ENCODE data around the gene TBC1D2. TPM values are rescaled to one million over a fixed set of nuclear protein-coding genes. Genes with fewer than 3 reads are reported as not detected.

TBC1D2 gene
- total and polyA plus RNA-seq, 2 of the 13 experiments (the other 11 are each of a cell fraction or from before 2014, with no cell fraction given) = 2.0 to 2.8 TPM

- no peak for TF ChIP-seq SNAPC4 (CRISPR knock-in tag; IDR thresholded peaks at IDR 0.05)
- TF ChIP-seq ARNT2 (CRISPR knock-in tag; IDR thresholded peaks at IDR 0.05; ENCODE audit: low read depth) = no peak
- TF ChIP-seq CCAR2 (optimal IDR thresholded peaks at IDR 0.05; ENCODE audit: low read depth, low read length) = no peak
- TF ChIP-seq ZNF138 (CRISPR knock-in tag; IDR thresholded peaks at IDR 0.05; ENCODE audit: low read depth) = no peak
- no peak for TF ChIP-seq ZNF615 (CRISPR knock-in tag; IDR thresholded peaks at IDR 0.05; ENCODE audit: borderline replicate concordance)
- TF ChIP-seq GMEB1 (CRISPR knock-in tag; IDR thresholded peaks at IDR 0.05; ENCODE audit: borderline replicate concordance) = no peak
- TF ChIP-seq TBX2 (CRISPR knock-in tag; IDR thresholded peaks at IDR 0.05; ENCODE audit: borderline replicate concordance) = peak; percentile 49
- TF ChIP-seq ZNF883 (CRISPR knock-in tag; IDR thresholded peaks at IDR 0.05; ENCODE audit: not compliant biosample characterization) = no peak
- TF ChIP-seq ZNF20 (CRISPR knock-in tag; IDR thresholded peaks at IDR 0.05) = no peak
- no peak for TF ChIP-seq ZNF746 (CRISPR knock-in tag; IDR thresholded peaks at IDR 0.05)
- TF ChIP-seq HOXA9 (CRISPR knock-in tag; IDR thresholded peaks at IDR 0.05; ENCODE audit: borderline replicate concordance) = no peak
- TF ChIP-seq NKX3-1 (CRISPR knock-in tag; IDR thresholded peaks at IDR 0.05) = no peak
- TF ChIP-seq HNF4A (CRISPR knock-in tag; IDR thresholded peaks at IDR 0.05) = peak; percentile 84
- no peak for TF ChIP-seq ZNF782 (CRISPR knock-in tag; IDR thresholded peaks at IDR 0.05; ENCODE audit: borderline replicate concordance)
- TF ChIP-seq EP300 (IDR thresholded peaks at IDR 0.05; ENCODE audit: low read depth in 2 of 2, low read length in 2 of 2) = peak in 1 of 2 experiments; percentile 72; a peak in 1 of 4 replicates
- TF ChIP-seq EP300 (CRISPR knock-in tag; IDR thresholded peaks at IDR 0.05; ENCODE audit: borderline replicate concordance) = no peak
- no peak for TF ChIP-seq EHMT2 (IDR thresholded peaks at IDR 0.05; ENCODE audit: borderline replicate concordance, low read depth, low read length)
- TF ChIP-seq TEAD3 (CRISPR knock-in tag; optimal IDR thresholded peaks at IDR 0.05; ENCODE audit: borderline replicate concordance) = peak; percentile 23
Measured at GRCh38 chr9:98176391-98177259, 78.8 kb downstream of the TBC1D2 start (continued).

All from HepG2 (cell line).